Memory B cell (primary cell): ENCODE measurements around the gene PER2.

Source experiments
- ATAC-seq: fragments of 150-1000 bp; cut with Tn5 transposase; 2 replicates; pipeline ENCODE4 v1.10.0; 2021; ENCODE audit warnings: low read depth, mild to moderate bottlenecking, moderate library complexity
- DNase-seq, 2 donors: peaks; one replicate each; pipeline ENCODE4 v3.0.0; 2022; ENCODE audit warnings: low spot score in 2 of 2
- H3K27ac Mint-ChIP-seq: one replicate; pipeline ENCODE4 v1.8.0; 2022; ENCODE audit warnings: mild to moderate bottlenecking, moderate library complexity, mixed read lengths
- H3K27me3 Mint-ChIP-seq: one replicate; pipeline ENCODE4 v1.8.0; 2022; ENCODE audit warnings: mixed read lengths
- H3K36me3 Mint-ChIP-seq: one replicate; pipeline ENCODE4 v1.8.0; 2022; ENCODE audit warnings: mild to moderate bottlenecking, mixed read lengths
- H3K4me1 Mint-ChIP-seq: one replicate; pipeline ENCODE4 v1.8.0; 2022; ENCODE audit warnings: mixed read lengths
- H3K4me3 Mint-ChIP-seq: one replicate; pipeline ENCODE4 v1.8.0; 2022; ENCODE audit warnings: mild to moderate bottlenecking, moderate library complexity, mixed read lengths
- H3K9me3 Mint-ChIP-seq: one replicate; pipeline ENCODE4 v1.8.0; 2022; ENCODE audit warnings: mixed read lengths

PER2 gene

GRCh38 chr2:238259061-238260020 is 29.1 kb downstream of the PER2 start:
- H3K36me3 Mint-ChIP-seq, result peaks cover 8% of the 10 kb centered on the region
- ATAC-seq (no peak), DNase-seq (no peak)
- no peak overlapping the region for H3K4me3 Mint-ChIP-seq
- no peaks in the 10 kb centered on the region for H3K9me3 Mint-ChIP-seq
- H3K27ac Mint-ChIP-seq, result no peak overlapping the region
- peaks cover 5% of the 10 kb centered on the region for H3K4me1 Mint-ChIP-seq
- no peaks in the 10 kb centered on the region for H3K27me3 Mint-ChIP-seq

GRCh38 chr2:238257786-238258700 is 30.4 kb downstream of the PER2 start:
- Mint-ChIP-seq H3K36me3 (peaks cover 10% of the 10 kb centered on the region), H3K4me1 (no peaks in the 10 kb centered on the region), H3K4me3 (no peak overlapping the region), H3K9me3 (no peaks in the 10 kb centered on the region), H3K27me3 (no peaks in the 10 kb centered on the region), H3K27ac (no peak overlapping the region)
- no peak for DNase-seq
- ATAC-seq, result no peak

- peak; percentile 51 to 58 for DNase-seq
- no peaks in the 10 kb centered on the region for H3K9me3 Mint-ChIP-seq
- H3K4me1 Mint-ChIP-seq, result no peaks in the 10 kb centered on the region
- H3K4me3 Mint-ChIP-seq, result no peak overlapping the region
- H3K27me3 Mint-ChIP-seq, result no peaks in the 10 kb centered on the region
- peak; percentile 95 for ATAC-seq
- no peak overlapping the region for H3K27ac Mint-ChIP-seq
- peaks cover 10% of the 10 kb centered on the region for H3K36me3 Mint-ChIP-seq
Observed at GRCh38 chr2:238256594-238257104, 31.8 kb downstream of the PER2 start.

- Mint-ChIP-seq H3K4me3 (no peak overlapping the region), H3K36me3 (peaks cover 12% of the 10 kb centered on the region), H3K4me1 (no peaks in the 10 kb centered on the region), H3K27me3 (no peaks in the 10 kb centered on the region), H3K9me3 (no peaks in the 10 kb centered on the region), H3K27ac (no peak overlapping the region)
- DNase-seq (no peak), ATAC-seq (no peak)
Observed at GRCh38 chr2:238256111-238256510, 32.3 kb downstream of the PER2 start.

- DNase-seq (no peak), ATAC-seq (no peak)
- H3K4me3 Mint-ChIP-seq, result no peak overlapping the region
- H3K4me1 Mint-ChIP-seq, result no peaks in the 10 kb centered on the region
- H3K27ac Mint-ChIP-seq, result no peak overlapping the region
- H3K36me3 Mint-ChIP-seq, result peaks cover 14% of the 10 kb centered on the region
- H3K9me3 Mint-ChIP-seq, result no peaks in the 10 kb centered on the region
- H3K27me3 Mint-ChIP-seq, result no peaks in the 10 kb centered on the region
Observed at GRCh38 chr2:238255636-238256035, 32.8 kb downstream of the PER2 start.

GRCh38 chr2:238255151-238255551 is 33.3 kb downstream of the PER2 start:
- ATAC-seq, result no peak
- H3K4me1 Mint-ChIP-seq, result no peaks in the 10 kb centered on the region
- no peak for DNase-seq
- H3K36me3 Mint-ChIP-seq, result peaks cover 14% of the 10 kb centered on the region
- no peak overlapping the region for H3K27ac Mint-ChIP-seq
- no peaks in the 10 kb centered on the region for H3K9me3 Mint-ChIP-seq
- no peak overlapping the region for H3K4me3 Mint-ChIP-seq
- H3K27me3 Mint-ChIP-seq, result no peaks in the 10 kb centered on the region

GRCh38 chr2:238254095-238254723 is 34.2 kb downstream of the PER2 start:
- ATAC-seq (no peak), DNase-seq (no peak)
- no peaks in the 10 kb centered on the region for H3K4me1 Mint-ChIP-seq
- H3K36me3 Mint-ChIP-seq, result peaks cover 18% of the 10 kb centered on the region
- no peaks in the 10 kb centered on the region for H3K27me3 Mint-ChIP-seq
- no peak overlapping the region for H3K27ac Mint-ChIP-seq
- no peaks in the 10 kb centered on the region for H3K9me3 Mint-ChIP-seq
- no peak overlapping the region for H3K4me3 Mint-ChIP-seq

- ATAC-seq (no peak), DNase-seq (no peak)
- H3K4me3 Mint-ChIP-seq, result no peak overlapping the region
- no peaks in the 10 kb centered on the region for H3K9me3 Mint-ChIP-seq
- peaks cover 20% of the 10 kb centered on the region for H3K36me3 Mint-ChIP-seq
- H3K27ac Mint-ChIP-seq, result no peak overlapping the region
- peaks cover 1% of the 10 kb centered on the region for H3K4me1 Mint-ChIP-seq
- H3K27me3 Mint-ChIP-seq, result no peaks in the 10 kb centered on the region
Observed at GRCh38 chr2:238252766-238253630, 35.4 kb downstream of the PER2 start.

- no peak overlapping the region for H3K27ac Mint-ChIP-seq
- ATAC-seq, result no peak
- peaks cover 26% of the 10 kb centered on the region for H3K36me3 Mint-ChIP-seq
- H3K27me3 Mint-ChIP-seq, result no peaks in the 10 kb centered on the region
- no peak overlapping the region for H3K4me3 Mint-ChIP-seq
- H3K9me3 Mint-ChIP-seq, result no peaks in the 10 kb centered on the region
- H3K4me1 Mint-ChIP-seq, result peaks cover 2% of the 10 kb centered on the region
- no peak for DNase-seq
Observed at GRCh38 chr2:238251986-238252385, 36.4 kb downstream of the PER2 start.

GRCh38 chr2:238251331-238251730 is 37.1 kb downstream of the PER2 start:
- no peak for DNase-seq
- ATAC-seq, result no peak
- peaks cover 26% of the 10 kb centered on the region for H3K36me3 Mint-ChIP-seq
- no peak overlapping the region for H3K4me3 Mint-ChIP-seq
- no peaks in the 10 kb centered on the region for H3K27me3 Mint-ChIP-seq
- peaks cover 2% of the 10 kb centered on the region for H3K4me1 Mint-ChIP-seq
- no peaks in the 10 kb centered on the region for H3K9me3 Mint-ChIP-seq
- H3K27ac Mint-ChIP-seq, result no peak overlapping the region

GRCh38 chr2:238250896-238251295 is 37.5 kb downstream of the PER2 start:
- H3K4me1 Mint-ChIP-seq, result peaks cover 2% of the 10 kb centered on the region
- no peak overlapping the region for H3K4me3 Mint-ChIP-seq
- no peaks in the 10 kb centered on the region for H3K9me3 Mint-ChIP-seq
- no peak overlapping the region for H3K27ac Mint-ChIP-seq
- ATAC-seq (no peak), DNase-seq (no peak)
- peaks cover 30% of the 10 kb centered on the region for H3K36me3 Mint-ChIP-seq
- no peaks in the 10 kb centered on the region for H3K27me3 Mint-ChIP-seq

GRCh38 chr2:238247841-238248453 is 40.5 kb downstream of the PER2 start:
- Mint-ChIP-seq H3K4me1 (peaks cover 2% of the 10 kb centered on the region), H3K9me3 (no peaks in the 10 kb centered on the region), H3K4me3 (no peak overlapping the region), H3K36me3 (peaks cover 22% of the 10 kb centered on the region), H3K27ac (no peak overlapping the region), H3K27me3 (no peaks in the 10 kb centered on the region)
- ATAC-seq, result no peak
- no peak for DNase-seq
